Activated naive CD8-positive, alpha-beta T cell treated with anti-CD3 and anti-CD28 coated beads, Interleukin-2, amount 50 U/mL, for 24 hours (primary cell): ENCODE measurements around the gene LINC01488.

Experiments
- ATAC-seq: fragments of 150-1000 bp; cut with Tn5 transposase; one replicate; pipeline ENCODE4 v1.10.0; 2021
- DNase-seq: peaks from one replicate; pipeline ENCODE4 v3.0.0; 2021
- H3K27ac Mint-ChIP-seq: one replicate; pipeline ENCODE4 v1.8.0; 2021; ENCODE audit warnings: mild to moderate bottlenecking, mixed read lengths
- H3K27me3 Mint-ChIP-seq: one replicate; pipeline ENCODE4 v1.8.0; 2021; ENCODE audit warnings: mixed read lengths
- H3K36me3 Mint-ChIP-seq: one replicate; pipeline ENCODE4 v1.8.0; 2021; ENCODE audit warnings: low read depth, mixed read lengths
- H3K4me1 Mint-ChIP-seq: one replicate; pipeline ENCODE4 v1.8.0; 2021; ENCODE audit warnings: mixed read lengths
- H3K4me3 Mint-ChIP-seq: one replicate; pipeline ENCODE4 v1.8.0; 2021; ENCODE audit warnings: mild to moderate bottlenecking, moderate library complexity, mixed read lengths
- H3K9me3 Mint-ChIP-seq: one replicate; pipeline ENCODE4 v1.8.0; 2021; ENCODE audit warnings: mixed read lengths

The LINC01488 gene

GRCh38 chr11:69524291-69524882, 42.9 kb downstream of the LINC01488 start:
- no peak for ATAC-seq
- no peaks in the 10 kb centered on the region for H3K9me3 Mint-ChIP-seq
- H3K4me3 Mint-ChIP-seq, result no peak overlapping the region
- H3K4me1 Mint-ChIP-seq, result no peaks in the 10 kb centered on the region
- DNase-seq, result no peak
- H3K27ac Mint-ChIP-seq, result no peak overlapping the region
- peaks cover 8% of the 10 kb centered on the region for H3K27me3 Mint-ChIP-seq
- H3K36me3 Mint-ChIP-seq, result no peaks in the 10 kb centered on the region

GRCh38 chr11:69524991-69525411, 43.5 kb downstream of the LINC01488 start:
- DNase-seq, result no peak
- Mint-ChIP-seq H3K36me3 (no peaks in the 10 kb centered on the region), H3K9me3 (no peaks in the 10 kb centered on the region), H3K27ac (no peak overlapping the region), H3K4me1 (no peaks in the 10 kb centered on the region), H3K4me3 (no peak overlapping the region), H3K27me3 (peaks cover 13% of the 10 kb centered on the region)
- ATAC-seq, result no peak

- Mint-ChIP-seq H3K4me3 (no peak overlapping the region), H3K27ac (no peak overlapping the region), H3K27me3 (peaks cover 20% of the 10 kb centered on the region), H3K4me1 (no peaks in the 10 kb centered on the region), H3K36me3 (no peaks in the 10 kb centered on the region), H3K9me3 (no peaks in the 10 kb centered on the region)
- no peak for ATAC-seq
- DNase-seq, result no peak
Observed at GRCh38 chr11:69525516-69526452, 44.3 kb downstream of the LINC01488 start.

GRCh38 chr11:69526453-69526810, 45.0 kb downstream of the LINC01488 start:
- no peaks in the 10 kb centered on the region for H3K36me3 Mint-ChIP-seq
- H3K4me1 Mint-ChIP-seq, result no peaks in the 10 kb centered on the region
- no peak for ATAC-seq
- H3K27ac Mint-ChIP-seq, result no peak overlapping the region
- H3K27me3 Mint-ChIP-seq, result peaks cover 20% of the 10 kb centered on the region
- no peak overlapping the region for H3K4me3 Mint-ChIP-seq
- H3K9me3 Mint-ChIP-seq, result no peaks in the 10 kb centered on the region
- DNase-seq, result no peak

- no peak for ATAC-seq
Observed at GRCh38 chr11:69529001-69529400, 47.5 kb downstream of the LINC01488 start.

GRCh38 chr11:69530278-69531070, 49.0 kb downstream of the LINC01488 start:
- Mint-ChIP-seq H3K27ac (no peak overlapping the region), H3K36me3 (no peaks in the 10 kb centered on the region), H3K4me3 (no peak overlapping the region), H3K9me3 (no peaks in the 10 kb centered on the region), H3K27me3 (peaks cover 15% of the 10 kb centered on the region), H3K4me1 (peaks cover 3% of the 10 kb centered on the region)
- DNase-seq (no peak), ATAC-seq (no peak)

More at GRCh38 chr11:69529001-69529400, 47.5 kb downstream of the LINC01488 start:
- Mint-ChIP-seq H3K36me3 (no peaks in the 10 kb centered on the region), H3K4me3 (no peak overlapping the region), H3K4me1 (peaks cover 3% of the 10 kb centered on the region), H3K9me3 (no peaks in the 10 kb centered on the region), H3K27ac (no peak overlapping the region), H3K27me3 (peaks cover 20% of the 10 kb centered on the region)
- DNase-seq, result no peak

DNA sequence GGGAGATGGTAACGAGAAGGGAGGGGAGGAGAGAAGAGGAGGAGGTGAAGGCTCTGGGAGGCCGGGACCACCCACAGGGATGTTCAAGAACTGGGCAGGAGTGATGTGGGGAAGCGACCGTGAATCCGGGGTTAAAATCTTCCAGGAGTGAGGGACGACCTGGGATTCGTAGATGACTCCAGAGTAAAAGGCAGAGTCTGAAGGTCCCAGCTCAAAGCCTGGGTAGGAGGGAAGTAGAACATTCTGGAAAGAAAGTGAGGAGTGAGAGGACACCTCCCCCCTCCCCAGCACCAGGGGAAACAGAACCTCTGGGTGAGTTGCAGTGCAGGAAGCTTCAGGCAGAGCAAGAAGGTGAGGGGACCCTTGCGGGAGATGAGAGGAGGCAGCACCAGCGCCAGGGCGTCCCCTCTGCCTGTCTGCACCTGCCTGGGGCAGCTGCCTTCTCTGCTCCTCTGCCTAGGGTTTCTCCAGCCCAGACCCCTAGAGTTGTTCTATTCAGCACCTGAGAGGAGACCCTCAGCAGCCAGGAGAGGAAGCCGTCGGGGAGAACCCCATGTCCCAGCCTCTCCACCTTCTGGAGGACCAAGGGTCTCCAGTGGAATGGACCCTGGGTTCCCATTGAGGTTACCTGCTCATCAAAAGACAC, 49.7 kb downstream of the LINC01488 start:
- no peak for DNase-seq
- peaks cover 15% of the 10 kb centered on the region for H3K27me3 Mint-ChIP-seq
- H3K4me3 Mint-ChIP-seq, result no peak overlapping the region
- peaks cover 3% of the 10 kb centered on the region for H3K4me1 Mint-ChIP-seq
- ATAC-seq, result peak; percentile 6
- H3K36me3 Mint-ChIP-seq, result no peaks in the 10 kb centered on the region
- no peaks in the 10 kb centered on the region for H3K9me3 Mint-ChIP-seq
- H3K27ac Mint-ChIP-seq, result no peak overlapping the region

GRCh38 chr11:69531717-69532088, 50.2 kb downstream of the LINC01488 start:
- Mint-ChIP-seq H3K4me3 (no peak overlapping the region), H3K36me3 (no peaks in the 10 kb centered on the region), H3K27me3 (peaks cover 15% of the 10 kb centered on the region), H3K27ac (no peak overlapping the region), H3K9me3 (no peaks in the 10 kb centered on the region), H3K4me1 (peaks cover 3% of the 10 kb centered on the region)
- ATAC-seq, result no peak
- no peak for DNase-seq

GRCh38 chr11:69533296-69534165, 52.1 kb downstream of the LINC01488 start:
- Mint-ChIP-seq H3K4me1 (peaks cover 3% of the 10 kb centered on the region), H3K27ac (no peak overlapping the region), H3K4me3 (no peak overlapping the region), H3K36me3 (no peaks in the 10 kb centered on the region), H3K9me3 (no peaks in the 10 kb centered on the region), H3K27me3 (peaks cover 17% of the 10 kb centered on the region)
- DNase-seq, result no peak
- ATAC-seq, result no peak

DNA sequence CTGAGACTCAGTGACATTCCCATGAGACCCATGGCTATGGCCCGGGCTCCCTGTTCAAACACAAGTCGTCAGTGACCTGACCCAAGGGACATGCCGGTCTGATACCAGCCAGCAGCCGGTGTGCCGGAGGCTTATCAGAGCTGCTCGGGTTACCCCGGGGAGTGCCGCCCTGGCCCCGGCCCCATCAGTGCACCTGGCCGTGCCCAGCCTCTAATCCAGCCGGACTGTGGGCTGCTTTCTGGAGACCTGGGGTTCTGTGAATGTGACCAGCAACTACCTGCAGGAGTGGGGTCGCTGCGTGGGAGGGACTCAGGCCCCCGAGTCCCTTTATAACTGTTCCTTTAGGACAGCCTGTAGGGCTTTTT, 52.7 kb downstream of the LINC01488 start:
- DNase-seq (no peak), ATAC-seq (no peak)
- H3K4me1 Mint-ChIP-seq, result peaks cover 3% of the 10 kb centered on the region
- peaks cover 17% of the 10 kb centered on the region for H3K27me3 Mint-ChIP-seq
- no peak overlapping the region for H3K27ac Mint-ChIP-seq
- H3K9me3 Mint-ChIP-seq, result no peaks in the 10 kb centered on the region
- no peaks in the 10 kb centered on the region for H3K36me3 Mint-ChIP-seq
- no peak overlapping the region for H3K4me3 Mint-ChIP-seq

- no peaks in the 10 kb centered on the region for H3K9me3 Mint-ChIP-seq
- no peak overlapping the region for H3K4me3 Mint-ChIP-seq
- DNase-seq (no peak), ATAC-seq (no peak)
- H3K27me3 Mint-ChIP-seq, result peaks cover 9% of the 10 kb centered on the region
- no peaks in the 10 kb centered on the region for H3K36me3 Mint-ChIP-seq
- H3K4me1 Mint-ChIP-seq, result peaks cover 8% of the 10 kb centered on the region
- H3K27ac Mint-ChIP-seq, result no peak overlapping the region
Observed at GRCh38 chr11:69535908-69536307, 54.4 kb downstream of the LINC01488 start.

DNA sequence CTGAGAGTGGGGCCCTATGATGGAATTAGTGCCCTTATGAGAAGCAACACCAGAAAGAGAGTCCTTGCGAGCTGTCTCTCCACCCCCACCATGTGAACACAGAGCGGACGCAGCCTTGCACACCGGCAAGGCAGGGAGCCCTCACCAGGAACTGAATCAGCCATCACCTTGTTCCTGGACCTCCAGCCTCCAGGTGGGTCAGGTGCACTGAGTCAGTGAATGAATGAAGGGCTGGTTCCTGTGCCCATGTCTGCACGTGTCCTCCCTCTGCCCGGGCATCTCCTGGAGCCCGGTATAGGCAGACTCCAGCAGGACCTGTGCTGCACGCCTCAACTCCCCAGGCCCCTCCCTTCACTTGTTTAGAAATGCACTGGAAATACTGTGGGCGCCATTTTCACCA, 54.9 kb downstream of the LINC01488 start:
- Mint-ChIP-seq H3K27ac (no peak overlapping the region), H3K4me3 (no peak overlapping the region), H3K9me3 (no peaks in the 10 kb centered on the region), H3K36me3 (no peaks in the 10 kb centered on the region), H3K27me3 (peaks cover 9% of the 10 kb centered on the region), H3K4me1 (peaks cover 8% of the 10 kb centered on the region)
- no peak for ATAC-seq
- DNase-seq, result no peak

- H3K27ac Mint-ChIP-seq, result no peak overlapping the region
- peaks cover 5% of the 10 kb centered on the region for H3K4me1 Mint-ChIP-seq
- H3K9me3 Mint-ChIP-seq, result no peaks in the 10 kb centered on the region
- no peaks in the 10 kb centered on the region for H3K36me3 Mint-ChIP-seq
- ATAC-seq (no peak), DNase-seq (no peak)
- peaks cover 9% of the 10 kb centered on the region for H3K27me3 Mint-ChIP-seq
- no peak overlapping the region for H3K4me3 Mint-ChIP-seq
Observed at GRCh38 chr11:69537126-69537525, 55.7 kb downstream of the LINC01488 start.
